Fibroblast of upper back skin (primary cell): ENCODE results near the gene BRD9.
"Not testable (repeated sequence)": the region's sequence is repeated elsewhere in the genome, so short reads cannot be mapped to it uniquely, and the experiment has no call there.

ENCODE experiments used
- DNase-seq: peaks from one replicate; pipeline ENCODE4 v3.0.0-alpha.2; 2013

The BRD9 gene

DNA sequence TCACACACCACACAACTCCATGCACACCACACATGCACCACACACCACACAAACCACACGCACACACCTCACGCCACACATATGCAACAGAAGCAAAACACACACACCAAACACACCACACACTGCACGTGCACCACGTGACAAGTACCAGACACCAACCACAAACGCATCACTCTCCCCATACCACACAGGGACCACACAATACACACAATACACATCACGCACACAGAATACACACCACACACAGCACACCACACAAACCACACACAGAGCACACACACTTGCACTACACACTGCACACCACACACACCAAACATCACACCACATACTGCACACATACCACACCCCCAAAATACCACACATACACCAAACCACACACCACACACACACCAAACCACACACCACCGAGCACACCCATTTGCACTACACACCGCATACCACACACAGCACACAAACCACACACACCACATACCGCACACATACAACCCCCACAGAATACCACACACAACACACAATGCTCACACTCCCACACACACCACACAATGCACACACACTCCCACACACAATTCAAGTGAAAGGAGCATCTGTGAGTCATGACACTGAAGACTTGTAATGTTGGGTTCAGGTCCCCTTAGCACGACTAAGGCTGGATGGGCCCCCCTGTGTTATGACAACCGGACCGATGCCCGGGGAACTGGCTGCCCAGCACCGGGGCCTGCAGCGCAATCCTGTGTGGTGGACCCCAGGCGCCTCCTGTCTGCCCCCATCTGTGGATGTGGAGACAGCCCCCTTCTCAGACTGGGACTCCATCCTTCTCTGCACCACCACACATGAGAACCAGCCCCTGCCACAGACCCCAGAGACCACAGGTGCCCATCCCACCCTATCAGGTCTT is 35.8 kb downstream of the BRD9 start:
- DNase-seq, result no peak

DNA sequence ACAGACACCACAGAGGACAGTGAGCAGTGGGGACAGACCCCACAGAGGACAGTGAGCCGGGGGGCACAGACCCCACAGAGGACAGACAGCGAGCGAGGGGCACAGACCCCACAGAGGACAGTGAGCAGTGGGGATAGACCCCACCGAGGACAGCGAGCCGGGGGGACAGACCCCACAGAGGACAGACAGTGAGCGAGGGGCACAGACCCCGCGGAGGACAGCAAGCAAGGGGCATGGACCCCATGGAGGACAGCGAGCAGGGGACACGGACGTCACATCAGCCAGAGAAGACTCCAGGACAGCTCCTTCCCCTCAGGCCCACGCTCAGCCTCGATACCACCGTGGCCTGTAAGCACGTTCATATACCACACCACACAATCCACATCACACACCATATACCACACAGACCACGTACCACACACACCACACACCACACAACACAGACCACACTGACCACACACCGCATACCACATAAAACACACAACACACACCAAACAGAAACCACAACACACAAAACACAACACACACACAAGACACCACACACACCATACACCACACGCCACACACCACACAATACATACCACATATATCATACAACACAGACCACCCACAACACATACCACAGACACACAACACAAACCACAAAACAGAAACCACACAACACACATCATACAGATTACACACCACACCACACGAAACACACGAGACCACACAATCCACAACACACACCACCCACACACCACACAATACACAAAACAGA is 36.6 kb downstream of the BRD9 start:
- peak; percentile 8 for DNase-seq

GRCh38 chr5:854966-855743 is 37.4 kb downstream of the BRD9 start:
- DNase-seq, result no peak

DNA sequence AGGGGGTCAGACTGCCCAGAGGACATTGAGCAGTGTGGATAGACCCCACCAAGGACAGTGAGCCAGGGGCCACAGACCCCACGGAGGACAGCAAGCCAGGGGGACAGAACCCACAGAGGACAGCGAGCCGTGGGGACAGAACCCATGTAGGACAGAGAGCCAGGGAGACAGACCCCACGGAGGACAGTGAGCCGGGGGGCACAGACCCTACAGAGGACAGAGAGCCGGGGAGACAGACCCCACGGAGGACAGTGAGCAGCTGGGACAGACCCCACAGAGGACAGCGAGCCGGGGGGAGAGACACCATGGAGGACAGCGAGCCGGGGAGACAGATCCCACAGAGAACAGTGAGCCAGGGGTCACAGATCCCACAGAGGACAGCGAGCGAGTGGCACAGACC is 38.4 kb downstream of the BRD9 start:
- DNase-seq, result no peak

DNA sequence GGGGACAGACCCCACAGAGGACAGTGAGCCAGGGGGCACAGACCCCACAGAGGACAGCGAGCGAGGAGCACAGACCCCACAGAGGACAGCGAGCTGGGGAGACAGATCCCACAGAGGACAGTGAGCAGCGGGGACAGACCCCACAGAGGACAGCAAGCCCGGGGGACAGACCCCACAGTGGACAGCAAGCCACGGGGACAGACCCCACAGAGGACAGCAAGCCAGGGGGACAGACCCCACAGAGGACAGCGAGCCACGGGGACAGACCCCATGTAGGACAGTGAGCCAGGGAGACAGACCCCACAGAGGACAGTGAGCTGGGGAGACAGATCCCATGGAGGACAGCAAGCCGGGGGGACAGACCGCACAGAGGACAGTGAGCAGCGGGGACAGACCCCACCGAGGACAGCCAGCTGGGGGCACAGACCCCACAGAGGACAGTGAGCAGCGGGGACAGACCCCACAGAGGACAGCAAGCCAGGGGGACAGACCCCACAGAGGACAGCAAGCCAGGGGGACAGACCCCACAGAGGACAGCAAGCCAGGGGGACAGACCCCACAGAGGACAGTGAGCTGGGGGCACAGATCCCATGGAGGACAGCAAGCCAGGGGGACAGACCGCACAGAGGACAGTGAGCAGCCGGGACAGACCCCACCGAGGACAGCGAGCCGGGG is 39.0 kb downstream of the BRD9 start:
- DNase-seq, result not testable (repeated sequence)

DNA sequence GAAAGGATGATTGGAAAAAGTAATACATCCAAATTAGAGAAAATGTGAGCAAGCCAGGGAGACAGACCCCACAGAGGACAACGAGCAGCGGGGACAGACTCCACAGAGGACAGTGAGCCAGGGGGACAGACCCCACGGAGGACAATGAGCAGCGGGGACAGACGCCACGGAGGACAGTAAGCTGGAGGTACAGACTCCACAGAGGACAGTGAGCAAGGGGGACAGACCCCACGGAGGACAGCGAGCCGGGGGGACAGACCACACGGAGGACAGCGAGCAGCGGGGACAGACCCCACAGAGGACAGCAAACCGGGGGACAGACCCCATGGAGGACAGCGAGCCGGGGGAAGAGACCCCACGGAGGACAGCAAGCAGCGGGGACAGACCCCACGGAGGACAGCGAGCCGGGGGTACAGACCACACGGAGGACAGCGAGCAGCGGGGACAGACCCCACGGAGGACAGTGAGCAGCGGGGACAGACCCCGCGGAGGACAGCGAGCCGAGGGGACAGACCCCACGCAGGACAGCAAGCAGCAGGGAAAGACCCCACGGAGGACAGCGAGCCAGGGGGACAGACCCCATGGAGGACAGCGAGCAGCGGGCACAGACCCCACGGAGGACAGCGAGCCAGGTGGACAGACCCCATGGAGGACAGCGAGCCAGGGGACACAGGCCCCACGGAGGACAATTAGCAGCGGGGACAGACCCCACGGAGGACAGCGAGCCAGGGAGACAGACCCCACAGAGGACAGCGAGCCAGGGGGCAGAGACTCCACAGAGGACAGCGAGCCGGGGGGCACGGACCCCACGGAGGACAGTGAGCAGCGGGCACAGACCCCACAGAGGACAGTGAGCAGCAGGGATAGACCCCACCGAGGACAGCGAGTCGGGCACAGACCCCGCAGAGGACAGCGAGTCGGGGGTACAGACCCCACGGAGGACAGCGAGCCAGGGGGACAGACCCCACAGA is 39.9 kb downstream of the BRD9 start:
- DNase-seq, result no peak

GRCh38 chr5:852018-852417 is 40.6 kb downstream of the BRD9 start:
- no peak for DNase-seq

GRCh38 chr5:851553-851952 is 41.0 kb downstream of the BRD9 start:
- DNase-seq, result no peak

DNA sequence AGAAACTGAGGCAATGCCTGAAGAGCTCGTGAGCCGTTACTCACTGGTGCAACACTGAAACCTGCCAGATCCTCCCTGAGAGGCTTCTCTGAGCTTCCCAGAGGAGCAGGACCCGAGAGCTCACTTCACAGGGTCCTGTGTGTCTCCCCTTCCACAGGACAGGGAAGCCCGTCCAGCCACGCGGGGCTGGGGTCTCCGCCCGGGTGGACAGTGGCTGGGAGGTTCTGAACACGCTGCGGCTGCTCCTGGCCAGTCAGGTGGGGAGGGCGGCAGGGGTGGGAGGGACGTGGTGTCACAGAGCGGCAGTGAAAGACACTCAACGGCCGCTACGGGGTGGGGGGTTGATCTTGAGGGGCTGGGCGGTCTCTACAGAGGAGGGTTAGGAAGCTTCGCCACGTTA is 41.5 kb downstream of the BRD9 start:
- no peak for DNase-seq

GRCh38 chr5:850511-851006 is 42.0 kb downstream of the BRD9 start, which contains the start of gene ZDHHC11:
TSS of gene ZDHHC11 (minus strand) at chr5:850986. CDS start at chr5:850602, 384 bp downstream.
- no peak for DNase-seq

DNA sequence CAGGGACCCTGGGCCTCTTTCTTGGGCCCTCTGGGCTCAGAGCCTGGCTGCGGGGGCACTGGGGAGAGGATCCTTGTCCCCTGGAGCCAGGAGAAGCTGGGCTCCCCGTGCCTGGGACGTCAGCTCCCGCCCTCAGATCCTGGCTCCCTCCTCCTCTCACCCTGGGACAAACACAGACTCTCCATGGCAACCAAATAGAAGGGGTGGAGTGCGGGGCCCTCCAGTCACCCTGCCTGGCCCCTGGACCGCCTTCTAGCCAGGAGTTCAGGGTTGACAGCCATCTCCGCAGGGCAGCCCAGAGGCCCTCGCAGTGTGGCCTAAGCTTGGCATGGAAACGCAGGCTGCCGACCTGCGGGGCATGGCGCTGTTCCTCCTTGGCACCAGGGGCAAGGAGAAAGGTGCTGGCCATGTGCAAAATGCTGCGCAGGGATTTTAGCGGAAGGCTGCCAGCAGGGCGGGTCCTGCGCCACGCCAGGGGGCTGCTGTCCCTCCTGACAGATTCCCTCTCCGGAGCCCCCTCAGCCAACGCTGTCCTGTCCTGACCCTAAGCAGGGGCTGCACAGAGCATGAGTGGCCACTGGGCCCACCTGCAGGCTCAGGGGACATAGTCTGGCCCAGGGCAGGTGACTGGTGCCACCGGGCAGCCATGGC is 42.8 kb downstream of the BRD9 start:
- no peak for DNase-seq

GRCh38 chr5:848671-849111 is 43.9 kb downstream of the BRD9 start:
- DNase-seq, result no peak

- DNase-seq, result not testable (repeated sequence)
Observed at GRCh38 chr5:847736-848135, 44.9 kb downstream of the BRD9 start.

- not testable (repeated sequence) for DNase-seq
Observed at GRCh38 chr5:847212-847611, 45.4 kb downstream of the BRD9 start.

- not testable (repeated sequence) for DNase-seq
Observed at GRCh38 chr5:846602-847091, 46.0 kb downstream of the BRD9 start.

- DNase-seq, result not testable (repeated sequence)
Observed at GRCh38 chr5:845676-846601, 46.7 kb downstream of the BRD9 start.

DNA sequence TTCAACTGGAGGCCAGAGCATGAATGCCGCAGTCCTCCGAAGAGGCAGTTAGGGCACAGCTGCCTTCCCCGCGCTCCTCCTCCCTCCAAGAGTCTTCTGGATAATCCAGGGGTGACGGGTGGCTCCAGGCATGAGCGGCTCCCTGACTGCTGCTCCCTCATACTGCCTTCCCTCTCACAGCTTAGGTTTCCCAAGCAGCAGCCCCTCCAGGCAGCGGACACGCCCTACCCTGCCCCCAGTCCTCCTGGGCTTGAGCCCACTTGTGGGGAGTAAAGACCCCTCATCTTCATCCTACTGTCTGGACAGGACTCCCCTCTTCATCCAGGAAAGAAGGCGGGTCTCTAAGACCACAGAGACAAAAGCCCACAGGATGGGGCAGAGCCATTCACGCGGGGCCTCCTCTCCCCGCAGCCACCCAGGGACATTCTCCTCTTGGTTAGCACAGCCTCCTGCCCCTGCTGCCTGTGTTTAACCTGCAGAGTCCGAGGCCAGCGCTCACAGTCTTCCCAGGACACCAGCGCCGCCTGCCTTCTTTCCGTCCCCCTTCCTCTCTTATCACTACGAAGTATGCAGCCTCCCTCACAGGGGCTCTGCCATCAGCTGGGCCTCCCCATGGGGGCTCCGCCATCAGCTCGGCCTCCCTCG is 47.4 kb downstream of the BRD9 start:
- not testable (repeated sequence) for DNase-seq

- not testable (repeated sequence) for DNase-seq
Observed at GRCh38 chr5:844426-844825, 48.2 kb downstream of the BRD9 start.

GRCh38 chr5:843926-844325 is 48.7 kb downstream of the BRD9 start:
- not testable (repeated sequence) for DNase-seq
